Stimulated activated CD8-positive, alpha-beta memory T cell treated with anti-CD3 and anti-CD28 coated beads, Interleukin-15, amount 100 ng/mL, for 4 hours (primary cell): ENCODE data around the gene RHEX.

Experiments
- DNase-seq, 2 donors: peaks; one replicate each; pipeline ENCODE4 v3.0.0-alpha.2; 2020; ENCODE audit warnings: low read depth in 2 of 2

Gene RHEX

DNA sequence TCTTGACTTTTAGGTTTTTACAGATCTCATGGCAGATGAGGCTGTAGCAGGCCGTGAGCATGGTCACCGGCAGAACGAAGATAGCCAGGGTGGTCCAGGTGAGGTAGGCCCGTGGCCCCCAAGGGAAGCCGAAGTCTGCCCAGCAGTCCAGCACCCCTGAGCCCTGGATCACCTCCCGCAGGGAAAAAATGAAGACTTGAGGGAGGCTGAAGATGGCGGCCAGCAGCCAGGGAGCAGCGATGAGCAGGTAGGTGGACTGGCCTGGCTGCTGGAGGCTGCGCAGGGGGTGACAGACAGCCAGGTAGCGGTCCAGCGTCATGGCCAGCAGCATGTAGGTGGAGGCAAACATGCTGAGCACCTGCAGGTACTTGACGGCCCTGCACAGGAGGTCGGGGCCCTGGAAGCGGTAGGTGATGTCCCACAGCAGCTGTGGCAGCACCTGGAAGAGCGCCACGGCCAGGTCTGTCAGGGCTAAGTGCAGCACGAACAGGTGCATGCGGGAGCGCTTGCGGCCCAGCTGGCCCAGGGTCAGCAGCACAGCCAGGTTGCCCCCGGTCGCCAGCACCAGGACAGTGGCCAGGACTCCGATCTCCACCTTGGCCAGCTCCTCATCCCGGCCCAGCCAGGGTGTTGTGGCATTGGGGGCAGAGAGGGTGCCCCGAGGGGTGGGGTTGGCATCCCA is 63.4 kb downstream of the RHEX start:
- DNase-seq = no peak

DNA sequence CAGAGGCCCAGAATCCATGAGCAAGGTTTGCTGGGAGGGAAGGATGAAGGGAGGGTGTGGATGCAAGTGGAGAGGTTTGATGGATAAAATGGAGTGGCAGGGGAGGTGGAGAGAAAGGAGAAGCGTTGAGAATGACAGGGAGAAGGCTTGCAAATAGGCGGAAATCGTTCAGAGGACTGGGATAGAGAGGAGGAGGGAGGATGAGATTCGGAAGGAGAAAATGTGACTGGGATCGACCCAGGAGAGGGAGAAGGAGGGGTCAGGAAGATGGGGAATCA is 63.8 kb downstream of the RHEX start:
- no peak for DNase-seq

DNA sequence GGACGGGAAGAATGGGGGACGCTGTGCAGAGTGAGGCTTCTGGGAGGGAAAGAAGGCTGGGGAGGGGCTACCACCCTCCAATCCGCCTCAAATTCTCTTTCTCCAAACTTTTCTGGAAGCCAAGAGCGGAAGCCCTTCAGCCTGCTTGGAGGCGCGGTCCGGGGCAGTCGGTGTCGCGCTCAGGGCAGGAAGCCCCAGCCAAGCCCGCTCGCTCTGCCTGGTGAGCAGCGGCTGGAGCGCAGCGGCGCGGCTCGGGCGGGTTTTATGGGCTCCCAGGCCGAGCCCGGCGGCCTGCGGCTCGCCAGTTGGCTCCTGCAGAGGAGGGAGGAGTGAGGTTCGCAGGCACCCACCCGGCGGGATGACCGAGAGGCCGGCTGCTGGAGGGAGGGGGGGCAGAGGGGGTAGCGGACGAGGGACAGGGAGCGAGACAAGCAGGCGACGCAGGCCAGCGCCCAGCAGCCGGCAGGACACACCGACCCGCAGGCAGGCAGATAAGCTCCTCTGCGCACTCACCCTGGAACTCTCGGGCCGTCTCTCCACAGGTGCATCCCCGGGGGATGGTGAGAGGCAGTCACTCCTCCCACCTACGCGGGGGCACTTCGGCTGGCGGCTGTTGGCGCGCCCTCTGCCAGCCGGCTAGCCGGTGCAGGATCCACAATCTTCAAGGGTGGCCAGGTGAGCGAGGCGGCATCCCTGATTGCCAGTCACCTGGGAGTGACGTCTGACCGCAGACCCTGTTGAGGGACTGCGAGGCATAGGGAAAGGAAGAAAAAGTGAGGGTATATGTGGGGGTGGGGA is 64.4 kb downstream of the RHEX start, which contains the start of gene AVPR1B:
Gene AVPR1B, minus strand, starts transcription at position 238 of the 798 bp plus-strand sequence. CDS start 498 bp downstream, outside the sequence.
- DNase-seq = peak in 1 of 2 donors; percentile 1

DNA sequence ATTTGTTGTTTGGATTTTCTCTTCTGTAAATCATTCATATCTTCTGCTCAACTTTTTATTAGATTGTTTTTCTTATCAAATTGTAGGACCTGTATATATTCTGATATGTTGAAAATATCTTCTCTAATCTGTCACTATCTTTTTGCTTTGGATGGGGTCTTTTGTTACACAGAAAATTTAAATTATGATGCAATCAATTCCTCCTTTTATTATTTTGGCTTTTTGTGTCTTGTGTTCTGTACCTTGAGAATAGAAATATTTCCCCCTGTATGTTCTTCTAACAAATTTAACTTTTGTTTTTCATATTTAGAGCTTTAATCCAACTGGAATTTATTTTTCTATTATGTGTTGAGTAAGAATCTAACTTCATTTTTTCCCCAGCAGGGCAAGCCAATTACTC is 67.4 kb downstream of the RHEX start:
- no peak for DNase-seq

DNA sequence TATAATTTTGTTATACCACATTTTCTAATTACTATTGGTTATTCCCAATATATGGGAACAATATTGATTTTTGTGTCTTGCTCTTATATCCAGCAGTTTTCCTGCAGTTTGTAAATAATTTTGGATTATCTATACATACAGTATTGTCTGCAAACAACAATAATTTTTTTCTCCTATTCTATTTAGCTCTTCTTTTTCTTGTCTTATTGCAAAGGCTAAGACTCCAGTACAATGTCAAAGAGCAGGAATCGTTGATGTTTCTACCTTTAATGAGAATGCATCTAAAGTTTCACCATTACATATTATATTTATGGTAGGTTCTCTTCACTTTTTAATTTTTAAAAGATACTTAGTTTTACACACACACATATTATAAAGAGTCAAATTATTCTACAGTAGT is 68.3 kb downstream of the RHEX start:
- no peak for DNase-seq

DNA sequence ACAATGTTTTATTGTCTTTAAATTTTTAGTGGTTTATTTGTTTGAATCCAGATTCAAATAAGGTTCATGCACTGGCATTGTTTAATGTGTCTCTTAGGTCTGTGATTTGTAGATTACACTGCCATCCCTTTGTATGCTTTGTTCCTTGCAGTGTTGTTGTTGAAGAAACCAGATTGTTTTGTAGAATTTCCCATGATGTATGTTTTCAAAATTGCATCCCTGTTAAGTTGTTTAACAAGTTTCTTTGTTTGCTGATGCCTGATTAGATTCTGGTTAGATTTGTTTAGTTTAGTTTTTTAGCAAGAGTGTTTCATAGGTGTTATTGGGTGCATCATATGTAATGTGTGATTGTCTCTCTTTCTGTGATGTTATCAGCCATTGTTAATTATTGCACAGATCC is 69.7 kb downstream of the RHEX start:
- no peak for DNase-seq

DNA sequence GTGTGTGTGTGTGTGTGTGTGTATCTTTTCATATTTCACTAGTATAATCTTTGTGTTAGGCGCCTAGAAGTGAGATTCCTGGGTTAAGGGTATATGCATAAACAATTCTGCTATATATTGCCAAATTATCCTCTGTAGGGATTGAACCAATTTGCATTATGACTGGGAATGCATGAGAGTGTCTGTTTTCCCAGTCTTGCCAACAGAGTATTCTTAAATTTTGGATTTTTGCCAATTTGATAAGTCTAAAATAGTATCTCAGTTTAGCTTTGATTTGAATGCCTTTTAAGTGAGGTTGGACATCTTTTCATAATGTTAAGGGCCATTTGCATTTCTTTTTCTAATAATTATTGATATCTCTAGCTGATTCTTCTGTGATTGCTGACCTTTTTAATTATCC is 72.4 kb downstream of the RHEX start:
- DNase-seq = no peak

DNA sequence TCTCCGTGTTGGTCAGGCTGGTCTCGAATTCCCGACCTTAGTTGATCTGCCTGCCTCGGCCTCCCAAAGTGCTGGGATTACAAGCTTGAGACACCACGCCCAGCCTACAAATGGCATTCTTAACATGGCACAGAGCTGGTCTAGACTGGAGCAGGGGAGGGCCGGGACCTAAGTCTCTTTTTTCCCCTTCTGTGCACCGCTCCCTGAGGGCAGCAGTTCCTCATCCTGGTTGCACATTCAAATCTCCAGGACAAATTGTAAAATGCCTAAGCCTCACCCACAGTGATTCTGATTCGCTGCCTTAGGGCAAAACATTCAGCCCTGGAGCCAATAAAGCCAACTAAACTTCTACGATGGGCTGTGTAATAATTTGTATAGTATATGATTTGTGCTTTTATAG is 74.4 kb downstream of the RHEX start:
- no peak for DNase-seq

DNA sequence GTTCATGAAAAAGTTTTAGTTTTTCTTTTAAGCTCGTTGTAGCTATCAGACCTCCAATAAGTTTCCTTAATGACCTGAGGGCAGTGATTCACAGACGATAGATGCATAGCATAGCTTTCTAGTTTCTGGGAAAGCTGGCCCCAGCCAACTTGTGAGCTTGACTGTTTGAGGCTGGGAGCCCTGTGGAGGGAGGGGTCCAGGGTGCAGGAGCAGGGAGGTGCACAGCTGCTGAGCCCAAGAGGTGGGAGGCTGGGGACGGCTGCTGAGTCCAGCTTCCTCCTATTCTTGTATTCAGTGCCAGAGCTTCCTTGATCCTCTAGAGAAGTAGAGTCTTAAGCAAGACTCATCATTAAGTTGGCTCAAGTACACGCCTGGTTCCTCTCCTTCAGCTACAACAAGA is 75.2 kb downstream of the RHEX start:
- DNase-seq = no peak

DNA sequence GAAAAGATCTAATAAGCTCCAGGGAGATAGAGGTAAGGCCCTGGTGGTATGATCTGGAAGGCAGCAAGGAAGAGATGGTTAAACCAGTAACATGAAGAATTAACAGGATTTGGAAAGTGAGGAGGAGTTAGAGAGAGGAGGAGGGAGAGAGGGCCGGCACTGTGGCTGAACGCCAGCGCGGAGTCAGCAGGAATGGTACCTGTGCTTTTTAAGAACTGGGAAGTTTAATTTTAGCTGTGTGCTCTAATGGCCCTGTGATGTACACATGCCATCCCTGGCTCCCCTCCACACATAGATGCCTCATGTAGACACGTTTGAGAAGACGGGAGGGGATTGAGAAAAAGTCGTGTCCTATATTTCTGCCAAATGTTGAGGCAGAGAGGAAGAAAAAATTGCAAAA is 78.1 kb downstream of the RHEX start:
- DNase-seq = no peak

DNA sequence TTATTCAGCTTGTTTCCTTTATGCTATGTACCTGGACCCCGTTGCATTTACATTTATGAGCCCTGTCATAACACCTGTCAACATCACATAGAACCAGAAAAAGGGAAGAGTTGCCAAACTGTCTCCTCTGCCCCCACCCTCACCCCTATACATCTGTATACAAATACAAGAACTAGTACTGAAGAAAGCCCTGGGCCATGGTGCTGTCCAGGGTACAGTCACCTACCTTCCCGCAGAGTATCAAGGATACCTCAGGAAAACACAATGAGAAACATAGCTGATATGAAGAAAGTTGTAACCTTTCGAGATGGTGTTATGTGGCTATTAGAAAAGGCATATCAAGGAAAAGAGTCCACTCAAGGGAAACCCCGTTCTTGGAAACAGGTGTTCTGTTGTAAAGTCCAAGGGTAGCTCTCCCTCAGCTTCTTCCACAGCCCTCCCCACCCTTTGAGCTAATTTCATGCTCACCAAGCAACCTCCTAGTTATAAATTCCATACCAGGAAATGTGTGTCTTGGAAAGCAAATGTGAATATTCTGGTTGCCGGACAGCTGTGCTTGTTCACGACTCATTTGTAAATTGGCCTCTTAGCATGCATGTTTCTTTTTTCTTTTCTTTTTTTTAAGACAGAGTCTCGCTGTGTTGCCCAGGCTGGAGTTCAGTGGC is 80.9 kb downstream of the RHEX start:
- no peak for DNase-seq

DNA sequence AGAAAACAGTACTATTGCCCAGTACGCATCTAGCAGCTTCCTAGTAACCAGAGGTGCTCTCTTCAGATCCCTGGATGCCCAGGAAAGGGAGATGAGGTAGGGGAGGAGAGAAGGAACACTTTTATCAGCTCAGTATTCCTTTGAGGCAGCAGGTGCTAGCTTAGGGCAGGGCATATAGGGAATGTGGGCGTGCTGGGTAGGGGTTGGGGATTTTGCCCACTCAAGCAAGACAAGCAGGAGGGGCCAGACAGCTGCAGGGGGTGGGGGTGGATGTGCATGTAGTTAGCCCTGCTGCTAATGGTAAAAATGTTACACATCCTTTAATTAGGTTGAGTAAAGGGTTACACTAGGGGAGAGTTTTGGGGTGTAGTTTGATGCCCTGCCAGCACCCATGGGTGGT is 82.3 kb downstream of the RHEX start:
- no peak for DNase-seq

DNA sequence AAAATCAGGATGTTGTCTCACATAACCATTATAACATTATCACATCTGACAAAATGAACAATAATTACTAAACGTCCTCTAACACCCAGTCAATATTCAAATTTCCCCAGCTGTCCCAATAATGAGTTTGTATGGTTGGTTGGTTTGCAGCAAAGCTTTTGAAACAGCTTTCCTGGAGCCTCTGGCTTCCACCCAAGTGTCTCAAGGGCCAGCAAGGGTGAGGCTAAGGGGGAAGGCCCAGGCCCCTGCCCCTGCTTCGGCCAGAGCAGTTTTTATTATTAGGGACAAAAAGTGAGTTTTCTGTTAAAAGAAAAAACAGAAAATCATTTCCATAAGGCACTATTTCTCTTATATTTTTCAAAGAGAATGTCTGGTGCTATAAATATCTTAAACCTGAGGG is 83.3 kb downstream of the RHEX start:
- DNase-seq = no peak

DNA sequence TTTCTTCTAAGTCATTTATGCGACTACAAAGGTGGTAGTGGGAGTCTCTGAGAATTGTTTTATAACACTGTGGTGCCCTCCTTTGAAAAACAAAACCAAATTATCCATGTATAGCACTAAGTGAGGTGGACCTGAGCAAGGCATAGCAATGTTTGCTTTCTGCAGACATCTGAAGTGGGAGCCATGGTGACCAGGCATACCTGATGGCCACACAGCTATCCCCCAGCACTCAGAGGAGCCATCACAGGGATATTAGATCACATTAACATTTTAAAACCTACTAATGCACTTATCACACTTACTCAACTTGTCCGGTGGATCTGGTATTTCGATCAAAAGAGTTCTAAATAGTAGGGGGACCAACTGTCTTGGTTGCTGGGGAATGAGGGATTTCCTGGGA is 89.0 kb downstream of the RHEX start:
- DNase-seq = no peak

DNA sequence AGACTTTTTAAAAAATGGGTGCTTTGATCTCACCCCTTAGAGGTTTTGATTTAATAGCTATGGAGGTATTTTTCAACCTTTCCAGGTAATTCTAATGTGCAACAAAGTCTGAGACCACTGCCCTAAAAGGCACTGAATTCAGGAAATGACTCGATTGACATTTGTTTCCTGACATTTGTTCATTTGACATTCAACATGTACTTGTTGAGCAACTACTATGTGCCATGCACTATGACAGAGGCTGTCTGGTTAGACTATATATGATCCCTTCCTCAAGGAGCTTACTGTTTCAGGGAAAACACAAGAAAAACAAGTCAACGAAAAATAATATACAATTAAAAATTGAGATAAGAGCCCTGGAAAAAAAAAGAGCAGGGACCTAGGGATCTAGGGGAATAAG is 89.8 kb downstream of the RHEX start:
- DNase-seq = no peak

DNA sequence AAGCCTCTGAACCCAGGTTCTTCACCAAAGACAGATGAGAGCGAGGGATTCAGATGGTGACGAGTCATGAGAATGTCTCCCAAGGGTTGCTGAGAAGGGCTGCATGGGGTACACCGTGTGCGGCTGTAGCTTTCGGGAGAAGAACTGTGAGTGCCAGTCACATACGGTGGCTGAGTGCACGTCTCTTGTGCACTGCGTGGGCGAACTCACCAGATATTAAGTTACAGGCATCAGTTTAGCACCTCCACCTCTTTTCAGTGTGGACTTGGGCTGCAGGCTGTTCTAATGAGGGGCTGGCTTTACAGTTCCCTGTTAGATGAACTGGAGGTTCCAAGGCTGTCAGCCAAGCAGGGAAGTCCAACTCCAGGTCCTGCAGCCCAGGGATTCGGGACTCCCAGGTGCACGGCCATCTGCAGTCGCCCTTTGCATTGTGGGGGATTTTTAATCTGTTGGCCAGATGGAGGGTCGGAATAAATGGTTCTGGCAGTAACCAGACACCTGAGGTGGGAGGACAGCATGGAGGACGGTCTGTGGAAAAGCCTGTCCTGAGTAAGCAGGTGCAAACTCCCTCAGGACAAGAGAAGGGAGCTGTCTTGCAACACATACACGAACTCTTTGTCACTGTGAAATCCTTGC is 90.7 kb downstream of the RHEX start:
- DNase-seq = no peak

DNA sequence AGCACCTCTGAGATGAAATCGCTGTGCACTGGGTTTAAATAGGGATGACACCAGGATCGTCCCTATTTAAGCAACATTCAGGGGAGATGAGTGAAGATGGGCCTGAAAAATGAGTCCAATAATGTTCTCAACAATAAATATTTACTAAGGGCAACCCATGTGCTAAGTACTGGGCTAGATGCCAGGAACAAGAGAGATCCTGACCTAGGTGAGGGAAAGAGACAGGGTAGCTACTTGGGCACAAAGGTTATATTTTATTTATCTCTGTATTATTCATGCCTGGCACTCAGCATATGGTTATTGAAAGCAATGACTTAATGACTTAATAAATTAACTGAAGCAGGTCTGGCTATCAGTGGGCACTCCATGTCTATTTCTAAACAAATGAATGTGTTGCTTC is 91.6 kb downstream of the RHEX start:
- DNase-seq = no peak

DNA sequence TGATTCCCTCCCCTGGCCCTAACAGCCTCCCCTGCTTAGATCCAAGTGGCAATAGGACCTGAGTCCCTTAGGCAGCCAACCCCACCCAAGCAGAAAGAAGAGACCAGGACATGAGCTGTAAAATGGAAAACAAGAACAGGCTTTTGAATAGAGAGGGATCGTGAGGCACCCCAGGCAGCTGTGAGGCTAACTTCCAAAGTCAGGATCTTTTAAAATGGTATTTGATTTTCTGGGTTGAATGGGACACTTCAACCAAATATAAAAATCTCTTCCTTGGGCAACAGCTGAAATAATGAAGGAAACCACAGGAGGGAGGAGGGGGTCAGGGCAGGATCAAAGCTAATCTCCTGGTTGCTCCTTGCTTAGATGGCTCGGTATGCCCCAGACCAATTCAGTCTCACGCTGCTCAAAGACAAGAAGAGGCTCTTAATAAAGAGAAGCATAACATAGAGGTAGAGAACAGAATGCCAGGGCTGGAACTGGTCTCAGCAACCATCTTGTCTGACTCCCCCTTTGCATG is 92.9 kb downstream of the RHEX start:
- no peak for DNase-seq
